A549 (cell line): ENCODE data around the gene CHPF2. TPM values are rescaled to one million over a fixed set of nuclear protein-coding genes. Genes with fewer than 3 reads are reported as not detected.

Source experiments
- ATAC-seq, 2 experiments: fragments of 200-7000 bp in 1 of 2; fragments of >200 bp in 1 of 2; cut with Nextera tagmentation in 1 of 2; cut with Tn5 transposase in 1 of 2; 3 replicates each; pipeline versions ENCODE4 v1.8.0 to v1.9.1; 2018 to 2020; ENCODE audit warnings: mild to moderate bottlenecking in 1 of 2, moderate library complexity in 1 of 2
- CTCF ChIA-PET: fragments of 300-600 bp; sonication (Branson Sonifier 250); formaldehyde crosslinking; extraction: SDS; loops from one replicate; lab custom pipeline; 2021; ENCODE audit warnings: antibody characterized with exemption, inconsistent platforms; lab: Yijun Ruan, JAX
- POLR2A ChIA-PET: fragments of 350-600 bp; formaldehyde crosslinking; extraction: SDS; loops from one replicate; lab custom pipeline; 2021; ENCODE audit warnings: antibody characterized with exemption, inconsistent platforms; lab: Yijun Ruan, JAX
- DNase-seq, 2 experiments: peaks; one replicate each; pipeline versions ENCODE4 v3.0.0 to v3.0.0-alpha.2; 2011 to 2016; ENCODE audit warnings: low read depth in 1 of 2, low spot score in 1 of 2
- FAIRE-seq: peaks from 2 replicates; lab custom pipeline; 2011; peaks lifted over from hg19 to GRCh38; lab: Jason Lieb, UNC
- H3K27ac ChIP-seq, 2 experiments: fragments of >200 bp; sonication (Bioruptor Twin); formaldehyde crosslinking; 3 replicates each; pipeline ENCODE4 v1.5.1; 2016 to 2017
- H3K4me1 ChIP-seq: fragments of >200 bp; sonication (Bioruptor Twin); formaldehyde crosslinking; 3 replicates; pipeline ENCODE4 v1.6.1; 2016
- H3K4me2 ChIP-seq: fragments of >200 bp; sonication (Bioruptor Twin); formaldehyde crosslinking; 3 replicates; pipeline ENCODE4 v1.6.1; 2016
- H3K4me3 ChIP-seq: fragments of >200 bp; sonication (Bioruptor Twin); formaldehyde crosslinking; 3 replicates; pipeline ENCODE4 v1.5.1; 2016
- H3K9me3 ChIP-seq: fragments of >200 bp; sonication (Bioruptor Twin); formaldehyde crosslinking; 3 replicates; pipeline ENCODE4 v1.6.1; 2016
- CBX2 ChIP-seq: fragments of 200-600 bp; sonication (generic); IDR thresholded peaks from 2 replicates; pipeline ENCODE4 v1.6.1; 2016; ENCODE audit warnings: low read depth, mild to moderate bottlenecking, borderline replicate concordance
- CEBPB ChIP-seq, 2 experiments: fragments of >200 bp in 1 of 2; sonication (Bioruptor Twin) in 1 of 2; formaldehyde crosslinking in 1 of 2; IDR thresholded peaks; 2 replicates each; pipeline ENCODE4 v1.6.1; 2012 to 2016
- CTCF ChIP-seq: fragments of >200 bp; sonication (Bioruptor Twin); formaldehyde crosslinking; IDR thresholded peaks from 3 replicates; pipeline ENCODE4 v1.5.1; 2016
- EHF ChIP-seq: fragments of 250-450 bp; sonication (Bioruptor Pico); IDR thresholded peaks from 2 replicates; pipeline ENCODE4 v1.5.0; 2020; ENCODE audit warnings: mild to moderate bottlenecking
- FOSB ChIP-seq: fragments of 250-450 bp; sonication (Bioruptor Pico); IDR thresholded peaks from 2 replicates; pipeline ENCODE4 v1.5.0; 2020; ENCODE audit warnings: mild to moderate bottlenecking, moderate library complexity
- FOSL2 ChIP-seq, 2 experiments: fragments of 450-650 bp in 1 of 2; fragments of >200 bp in 1 of 2; sonication (Bioruptor Twin) in 1 of 2; formaldehyde crosslinking; IDR thresholded peaks; 2 replicates each; pipeline versions ENCODE4 v1.5.0 to v1.6.1; 2016 to 2020; ENCODE audit warnings: mild to moderate bottlenecking in 1 of 2, moderate library complexity in 1 of 2
- GATA3 ChIP-seq: IDR thresholded peaks from 2 replicates; pipeline ENCODE4 v1.6.1; 2012; ENCODE audit warnings: borderline replicate concordance
- HDAC2 ChIP-seq: fragments of 200-600 bp; sonication (generic); IDR thresholded peaks from 2 replicates; pipeline ENCODE4 v1.6.1; 2016
- HOXA7 ChIP-seq: fragments of 250-450 bp; sonication (Bioruptor Pico); IDR thresholded peaks from 2 replicates; pipeline ENCODE4 v1.5.0; 2020; ENCODE audit warnings: mild to moderate bottlenecking, moderate library complexity
- JUN ChIP-seq, 2 experiments: fragments of >200 bp; sonication (Bioruptor Twin); formaldehyde crosslinking; IDR thresholded peaks; 2 replicates in 1 of 2; 3 replicates in 1 of 2; pipeline ENCODE4 v1.6.1; 2016 to 2017
- JUNB ChIP-seq: fragments of >200 bp; sonication (Bioruptor Twin); formaldehyde crosslinking; IDR thresholded peaks from 2 replicates; pipeline ENCODE4 v1.6.1; 2016
- KDM1A ChIP-seq: fragments of 200-600 bp; sonication (generic); IDR thresholded peaks from 2 replicates; pipeline ENCODE4 v1.6.1; 2016; ENCODE audit warnings: low read depth, mild to moderate bottlenecking
- MAZ ChIP-seq: fragments of 150-350 bp; IDR thresholded peaks from 2 replicates; pipeline ENCODE4 v1.6.1; 2014; ENCODE audit warnings: antibody characterized with exemption, low read depth, low read length, borderline replicate concordance
- NPAS2 ChIP-seq: fragments of 250-450 bp; sonication (Bioruptor Pico); IDR thresholded peaks from 2 replicates; pipeline ENCODE4 v1.8.0; 2022; ENCODE audit warnings: mild to moderate bottlenecking, moderate library complexity, borderline replicate concordance
- PBX3 ChIP-seq: IDR thresholded peaks from 2 replicates; pipeline ENCODE4 v1.6.1; 2012
- PHF8 ChIP-seq: fragments of 200-600 bp; sonication (generic); IDR thresholded peaks from 2 replicates; pipeline ENCODE4 v1.6.1; 2016; ENCODE audit warnings: low read depth, mild to moderate bottlenecking, antibody characterized with exemption, moderate library complexity, borderline replicate concordance
- POLR2AphosphoS2 ChIP-seq: conservative IDR thresholded peaks from 2 replicates; pipeline ENCODE4 v1.6.1; 2012; ENCODE audit warnings: low read length, improper control_type of control experiment, inconsistent platforms
- RAD21 ChIP-seq, 2 experiments: fragments of >200 bp in 1 of 2; sonication (Bioruptor Twin) in 1 of 2; formaldehyde crosslinking in 1 of 2; IDR thresholded peaks in 1 of 2; conservative IDR thresholded peaks in 1 of 2; 2 replicates in 1 of 2; 3 replicates in 1 of 2; pipeline ENCODE4 v1.6.1; 2012 to 2018; ENCODE audit warnings: inconsistent platforms in 1 of 2
- RARB ChIP-seq: fragments of 250-450 bp; sonication (Bioruptor Pico); IDR thresholded peaks from 2 replicates; pipeline ENCODE4 v1.8.0; 2021; ENCODE audit warnings: mild to moderate bottlenecking, moderate library complexity
- REST ChIP-seq: fragments of 200-600 bp; sonication (generic); IDR thresholded peaks from 2 replicates; pipeline ENCODE4 v1.6.1; 2016; ENCODE audit warnings: antibody characterized with exemption, mild to moderate bottlenecking, moderate library complexity
- RFX5 ChIP-seq: fragments of 450-650 bp; IDR thresholded peaks from 2 replicates; pipeline ENCODE4 v1.7.1; 2014; ENCODE audit warnings: antibody characterized with exemption, mild to moderate bottlenecking, moderate library complexity
- RNF2 ChIP-seq: fragments of 200-600 bp; sonication (generic); IDR thresholded peaks from 2 replicates; pipeline ENCODE4 v1.6.1; 2016; ENCODE audit warnings: low read depth, mild to moderate bottlenecking, antibody characterized with exemption, moderate library complexity, borderline replicate concordance
- SMC3 ChIP-seq: fragments of >200 bp; sonication (Bioruptor Twin); formaldehyde crosslinking; IDR thresholded peaks from 3 replicates; pipeline ENCODE4 v1.6.1; 2018; ENCODE audit warnings: inconsistent platforms
- TFCP2L1 ChIP-seq: fragments of 250-450 bp; sonication (Bioruptor Pico); IDR thresholded peaks from 2 replicates; pipeline ENCODE4 v1.5.0; 2021; ENCODE audit warnings: mild to moderate bottlenecking
- ZFP36 ChIP-seq: fragments of 450-650 bp; IDR thresholded peaks from 2 replicates; pipeline ENCODE4 v1.6.1; 2014; ENCODE audit warnings: borderline replicate concordance; ENCODE audit not compliant: partially characterized antibody
- WGBS: methylation state at CpG from one replicate; pipeline ENCODE4 v1.1.6; 2017; ENCODE audit errors: missing lambda C conversion rate; 5-methylcytosine and 5-hydroxymethylcytosine counted together
- polyA plus RNA-seq, 4 experiments: library from polyadenylated mRNA; depleted of rRNA in 3 of 4; stranded (reverse); fragments of >200 nt; fragmentation: RNase III in 1 of 4; extraction: RNeasy Plus Mini Kit Qiagen cat#74134 plus additional on column Dnase treatment in 1 of 4; gene quantifications; 2 replicates in 3 of 4; 3 replicates in 1 of 4; pipeline ENCODE4 v1.2.3, GENCODE V29; 2011 to 2017
- TF ChIP-seq, protein P1 (sequence below): fragments of >200 bp; sonication (Bioruptor Twin); formaldehyde crosslinking; IDR thresholded peaks from 2 replicates; pipeline ENCODE4 v1.6.1; 2016
- TF ChIP-seq, protein P2 (sequence below): IDR thresholded peaks from 2 replicates; pipeline ENCODE4 v1.6.1; 2012
- TF ChIP-seq, protein P3 (sequence below): fragments of 150-350 bp; IDR thresholded peaks from 2 replicates; pipeline ENCODE4 v1.6.1; 2014; ENCODE audit warnings: low read depth, mild to moderate bottlenecking, low read length

CHPF2 gene
- polyA plus RNA-seq, 2 of the 4 experiments (the other 2 are of a cell fraction): 14.9 to 29.6 TPM

DNA sequence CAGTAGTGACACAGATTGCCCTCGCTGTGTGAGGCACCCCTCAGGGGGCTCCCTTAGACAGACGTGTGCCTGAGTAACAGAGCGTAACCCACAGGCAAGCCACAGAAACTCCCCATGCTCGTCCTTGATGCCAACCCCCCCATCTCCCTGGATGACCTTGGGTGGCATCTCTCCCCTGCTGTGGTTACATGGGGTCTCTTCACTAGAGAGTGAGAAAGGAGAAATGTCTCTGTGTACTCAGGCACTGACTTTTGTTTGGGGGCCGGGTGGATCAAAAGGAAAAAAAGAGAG lies 44.1 kb upstream of the CHPF2 start:
- no peak overlapping the region for H3K27ac ChIP-seq
- H3K4me1 ChIP-seq: no peaks in the 10 kb centered on the region
- WGBS: 39% methylated on average over 5 of the region's 5 CpGs
- CTCF ChIA-PET: interaction anchor here (2.4 kb wide), 1 partner anchor 16 kb away, joined by 10 read pairs; no protein-coding TSS in a partner anchor
- DNase-seq: no peak
- no peaks in the 10 kb centered on the region for H3K9me3 ChIP-seq
- H3K4me2 ChIP-seq: no peak overlapping the region
- FAIRE-seq: no peak
- no peak for ATAC-seq
- TF ChIP-seq PHF8: no peak
- TF ChIP-seq FOSL2 (IDR thresholded peaks at IDR 0.05): no peak
- TF ChIP-seq FOSL2 (CRISPR knock-in tag; IDR thresholded peaks at IDR 0.05): no peak
- no peak for TF ChIP-seq CBX2
- TF ChIP-seq SMC3: no peak
- no peak for TF ChIP-seq HDAC2
- TF ChIP-seq TFCP2L1 (CRISPR knock-in tag): no peak
- TF ChIP-seq, protein P1, sequence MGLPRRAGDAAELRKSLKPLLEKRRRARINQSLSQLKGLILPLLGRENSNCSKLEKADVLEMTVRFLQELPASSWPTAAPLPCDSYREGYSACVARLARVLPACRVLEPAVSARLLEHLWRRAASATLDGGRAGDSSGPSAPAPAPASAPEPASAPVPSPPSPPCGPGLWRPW: no peak
- no peak for TF ChIP-seq GATA3
- no peak for TF ChIP-seq POLR2AphosphoS2
- no peak overlapping the region for H3K4me3 ChIP-seq
- POLR2A ChIA-PET: no interaction called here

- Histone ChIP-seq H3K27ac (no peak overlapping the region), H3K4me1 (no peaks in the 10 kb centered on the region), H3K4me3 (no peak overlapping the region), H3K9me3 (no peaks in the 10 kb centered on the region), H3K4me2 (no peak overlapping the region)
- 40% methylated on average over 4 of the region's 4 CpGs for WGBS
- ChIA-PET POLR2A (no interaction called here), CTCF (no interaction called here)
- DNase-seq: no peak
- no peak for TF ChIP-seq FOSB (CRISPR knock-in tag)
- no peak for TF ChIP-seq RNF2
- TF ChIP-seq JUN (IDR thresholded peaks at IDR 0.05): no peak
- no peak for TF ChIP-seq PBX3
- no peak for TF ChIP-seq RAD21 (conservative IDR thresholded peaks at IDR 0.05 in 1 of 2, IDR thresholded peaks at IDR 0.05 in 1 of 2)
- no peak for TF ChIP-seq MAZ
- TF ChIP-seq HOXA7 (CRISPR knock-in tag): no peak
- TF ChIP-seq EHF: no peak
- no peak for TF ChIP-seq RARB (CRISPR knock-in tag)
- no peak for TF ChIP-seq NPAS2
- no peak for ATAC-seq
- no peak for FAIRE-seq
These were observed 43.2 kb upstream of the CHPF2 start for GRCh38 chr7:151189038-151189437.

GRCh38 chr7:151191544-151191943 lies 40.7 kb upstream of the CHPF2 start:
- DNase-seq (no peak), ATAC-seq (peak in 1 of 2 experiments; percentile 64; a peak in 3 of 6 replicates), FAIRE-seq (no peak)
- H3K9me3 ChIP-seq: no peaks in the 10 kb centered on the region
- TF ChIP-seq JUNB (no peak), SMC3 (no peak), RFX5 (no peak), GATA3 (no peak), KDM1A (no peak), CEBPB (IDR thresholded peaks at IDR 0.05) (no peak), REST (no peak), CTCF (no peak), ZFP36 (no peak)
- TF ChIP-seq, protein P2, sequence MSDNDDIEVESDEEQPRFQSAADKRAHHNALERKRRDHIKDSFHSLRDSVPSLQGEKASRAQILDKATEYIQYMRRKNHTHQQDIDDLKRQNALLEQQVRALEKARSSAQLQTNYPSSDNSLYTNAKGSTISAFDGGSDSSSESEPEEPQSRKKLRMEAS: no peak
- TF ChIP-seq, protein P3, sequence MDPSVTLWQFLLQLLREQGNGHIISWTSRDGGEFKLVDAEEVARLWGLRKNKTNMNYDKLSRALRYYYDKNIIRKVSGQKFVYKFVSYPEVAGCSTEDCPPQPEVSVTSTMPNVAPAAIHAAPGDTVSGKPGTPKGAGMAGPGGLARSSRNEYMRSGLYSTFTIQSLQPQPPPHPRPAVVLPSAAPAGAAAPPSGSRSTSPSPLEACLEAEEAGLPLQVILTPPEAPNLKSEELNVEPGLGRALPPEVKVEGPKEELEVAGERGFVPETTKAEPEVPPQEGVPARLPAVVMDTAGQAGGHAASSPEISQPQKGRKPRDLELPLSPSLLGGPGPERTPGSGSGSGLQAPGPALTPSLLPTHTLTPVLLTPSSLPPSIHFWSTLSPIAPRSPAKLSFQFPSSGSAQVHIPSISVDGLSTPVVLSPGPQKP: no peak
- TF ChIP-seq, all 56 proteins: peak for 0
- Histone ChIP-seq H3K4me3 (no peak overlapping the region), H3K4me1 (no peaks in the 10 kb centered on the region), H3K27ac (no peak overlapping the region), H3K4me2 (no peak overlapping the region)
- POLR2A ChIA-PET: no interaction called here
- CTCF ChIA-PET: interaction anchor here (1.1 to 2.0 kb wide), 4 partner anchors 14 to 24 kb away, joined by 3 to 5 read pairs (median 4); partner anchors contain the start of gene GBX1
- WGBS: 44% methylated on average over 8 of the region's 12 CpGs
